Ovary (tissue), 3 donors: ENCODE measurements around the gene JAG2.

Experiments used
- CTCF ChIP-seq, 3 donors: fragments of 450-650 bp in 2 of 3; fragments of 200-600 bp in 1 of 3; IDR thresholded peaks; one replicate each; pipeline versions ENCODE4 v1.5.1 to v1.8.0; 2016 to 2022; ENCODE audit warnings: antibody characterized with exemption in 3 of 3, mild to moderate bottlenecking in 1 of 3
- EP300 ChIP-seq: sonication (generic); formaldehyde crosslinking; IDR thresholded peaks from one replicate; pipeline ENCODE4 v1.6.1; 2017; ENCODE audit warnings: antibody characterized with exemption
- POLR2A ChIP-seq: fragments of 450-650 bp; IDR thresholded peaks from one replicate; pipeline ENCODE4 v1.6.1; 2017; ENCODE audit warnings: antibody characterized with exemption, mild to moderate bottlenecking, moderate library complexity
- donor health status: DM: no; HTN: no; CAD: no.

GRCh38 chr14:105159344-105159743 lies 9.2 kb downstream of the JAG2 start:
- TF ChIP-seq CTCF (IDR thresholded peaks at IDR 0.05) (no peak), POLR2A (no peak), EP300 (no peak)
